Thoracic aorta (tissue), 2 donors: ENCODE results near the gene MZB1. TPM values are rescaled to one million over a fixed set of nuclear protein-coding genes. Genes with fewer than 3 reads are reported as not detected.
"Not testable (repeated sequence)": the region's sequence is repeated elsewhere in the genome, so short reads cannot be mapped to it uniquely, and the experiment has no call there.

Experiments
- ATAC-seq: fragments of 150-250 bp; one replicate; pipeline ENCODE4 v1.8.0; 2017; ENCODE audit warnings: low read depth; ENCODE audit not compliant: insufficient number of reproducible peaks, low FRiP score
- DNase-seq: peaks from one replicate; pipeline ENCODE4 v3.0.0-alpha.2; 2020; ENCODE audit warnings: low spot score
- H3K27ac ChIP-seq, 2 donors: fragments of 200-600 bp; sonication (generic); 1 replicate in 1 of 2; 2 replicates in 1 of 2; pipeline ENCODE4 v1.5.1; 2016; ENCODE audit warnings: mild to moderate bottlenecking in 2 of 2, moderate library complexity in 2 of 2
- H3K27me3 ChIP-seq: fragments of 200-600 bp; sonication (generic); replicated peaks from 2 replicates; pipeline ENCODE4 v1.6.0; 2016; ENCODE audit warnings: mild to moderate bottlenecking; ENCODE audit not compliant: insufficient read depth
- H3K36me3 ChIP-seq: fragments of 200-600 bp; sonication (generic); one replicate; pipeline ENCODE4 v1.5.1; 2016
- H3K4me1 ChIP-seq, 2 donors: fragments of 200-600 bp; sonication (generic); 1 replicate in 1 of 2; 2 replicates in 1 of 2; pipeline versions ENCODE4 v1.5.1 to v1.6.0; 2016; ENCODE audit warnings: low read depth in 2 of 2, mild to moderate bottlenecking in 1 of 2; ENCODE audit not compliant: control insufficient read depth in 1 of 2
- H3K4me3 ChIP-seq: fragments of 200-600 bp; sonication (generic); 2 replicates; pipeline ENCODE4 v1.5.1; 2016; ENCODE audit warnings: mild to moderate bottlenecking
- H3K9me3 ChIP-seq: fragments of 200-600 bp; sonication (generic); 2 replicates; pipeline ENCODE4 v1.5.1; 2016
- CTCF ChIP-seq: fragments of 200-600 bp; sonication (generic); IDR thresholded peaks from one replicate; pipeline ENCODE4 v1.5.1; 2019; ENCODE audit warnings: antibody characterized with exemption
- total RNA-seq, 2 donors: library from RNA; depleted of rRNA; stranded (reverse); fragments of >200 nt; gene quantifications; one replicate each; pipeline versions ENCODE4 v1.1.0 to v1.2.3, GENCODE V29; 2016

The MZB1 gene
- total RNA-seq, 2 donors from 2014 or later: not detected

GRCh38 chr5:139410121-139410992 is 20.6 kb upstream of the MZB1 start:
- no peak for DNase-seq
- Histone ChIP-seq H3K36me3 (no peaks in the 10 kb centered on the region), H3K4me1 (peaks cover 14 to 34% of the 10 kb centered on the region in 2 donors), H3K9me3 (no peaks in the 10 kb centered on the region), H3K4me3 (no peak overlapping the region), H3K27ac (peak overlapping the region; percentile 77 to 85), H3K27me3 (no peaks in the 10 kb centered on the region)
- no peak for TF ChIP-seq CTCF
- no peak for ATAC-seq

GRCh38 chr5:139409116-139409515 is 19.4 kb upstream of the MZB1 start:
- H3K4me1 ChIP-seq: peaks cover 13 to 28% of the 10 kb centered on the region in 2 donors
- not testable (repeated sequence) for H3K36me3 ChIP-seq, H3K9me3 ChIP-seq, H3K27me3 ChIP-seq, DNase-seq, H3K27ac ChIP-seq, H3K4me3 ChIP-seq, ATAC-seq

GRCh38 chr5:139408191-139408590 is 18.5 kb upstream of the MZB1 start:
- no peaks in the 10 kb centered on the region for H3K27me3 ChIP-seq
- no peak overlapping the region for H3K27ac ChIP-seq
- H3K36me3 ChIP-seq: no peaks in the 10 kb centered on the region
- peaks cover 13 to 30% of the 10 kb centered on the region in 2 donors for H3K4me1 ChIP-seq
- no peak overlapping the region for H3K4me3 ChIP-seq
- DNase-seq (no peak), ATAC-seq (no peak)
- no peaks in the 10 kb centered on the region for H3K9me3 ChIP-seq
- TF ChIP-seq CTCF: no peak

- peaks cover 13 to 36% of the 10 kb centered on the region in 2 donors for H3K4me1 ChIP-seq
- H3K27ac ChIP-seq: no peak overlapping the region
- H3K36me3 ChIP-seq: no peaks in the 10 kb centered on the region
- no peaks in the 10 kb centered on the region for H3K9me3 ChIP-seq
- no peak for TF ChIP-seq CTCF
- no peak overlapping the region for H3K4me3 ChIP-seq
- ATAC-seq: no peak
- H3K27me3 ChIP-seq: no peaks in the 10 kb centered on the region
- DNase-seq: no peak
These were observed 17.8 kb upstream of the MZB1 start for GRCh38 chr5:139407517-139407916.

- H3K27me3 ChIP-seq: no peaks in the 10 kb centered on the region
These were observed 17.2 kb upstream of the MZB1 start for GRCh38 chr5:139406963-139407362.

More at GRCh38 chr5:139406963-139407362, 17.2 kb upstream of the MZB1 start:
- peaks cover 13 to 36% of the 10 kb centered on the region in 2 donors for H3K4me1 ChIP-seq
- H3K9me3 ChIP-seq: no peaks in the 10 kb centered on the region
- no peaks in the 10 kb centered on the region for H3K36me3 ChIP-seq
- no peak for TF ChIP-seq CTCF
- DNase-seq (no peak), ATAC-seq (no peak)
- H3K27ac ChIP-seq: no peak overlapping the region
- H3K4me3 ChIP-seq: no peak overlapping the region
